Loucy (cell line): ENCODE results near the gene C16orf74.

Experiments
- H2AFZ ChIP-seq: fragments of 200-600 bp; sonication (generic); 2 replicates; pipeline ENCODE4 v1.6.0; 2016; ENCODE audit warnings: antibody characterized with exemption, mild to moderate bottlenecking, low read length, moderate library complexity
- H3F3A ChIP-seq: fragments of 200-600 bp; 2 replicates; pipeline ENCODE4 v1.6.0; 2016; ENCODE audit warnings: antibody characterized with exemption, low read depth, mild to moderate bottlenecking
- H3K27me3 ChIP-seq: fragments of 200-600 bp; sonication (generic); 2 replicates; pipeline ENCODE4 v1.6.1; 2014; ENCODE audit warnings: low read length, mild to moderate bottlenecking; ENCODE audit not compliant: insufficient read depth, poor library complexity, severe bottlenecking
- H3K36me3 ChIP-seq: fragments of 200-600 bp; sonication (generic); 2 replicates; pipeline ENCODE4 v1.6.1; 2016; ENCODE audit warnings: low read length; ENCODE audit not compliant: insufficient read depth
- H3K4me1 ChIP-seq: fragments of 200-600 bp; sonication (generic); 2 replicates; pipeline ENCODE4 v1.5.1; 2014; ENCODE audit warnings: low read length, mild to moderate bottlenecking; ENCODE audit not compliant: insufficient read depth, poor library complexity, severe bottlenecking
- H3K4me2 ChIP-seq: fragments of 200-600 bp; sonication (generic); 2 replicates; pipeline ENCODE4 v1.6.0; 2014; ENCODE audit warnings: antibody characterized with exemption, low read length, low read depth, mild to moderate bottlenecking; ENCODE audit not compliant: poor library complexity, severe bottlenecking
- H3K4me3 ChIP-seq: fragments of 200-600 bp; sonication (generic); 2 replicates; pipeline ENCODE4 v1.5.1; 2014; ENCODE audit warnings: low read length, mild to moderate bottlenecking, mixed read lengths; ENCODE audit not compliant: poor library complexity, severe bottlenecking
- H3K79me2 ChIP-seq: fragments of 200-600 bp; sonication (generic); 2 replicates; pipeline ENCODE4 v1.6.1; 2014; ENCODE audit warnings: low read length; ENCODE audit not compliant: insufficient read depth
- H3K9ac ChIP-seq: fragments of 200-600 bp; sonication (generic); 2 replicates; pipeline ENCODE4 v1.6.0; 2014; ENCODE audit warnings: mild to moderate bottlenecking, low read depth, low read length, moderate library complexity; ENCODE audit not compliant: poor library complexity, severe bottlenecking
- H3K9me2 ChIP-seq: fragments of 200-600 bp; sonication (generic); replicated peaks from 2 replicates; pipeline ENCODE4 v1.6.1; 2016; ENCODE audit warnings: low read depth, low read length, mixed read lengths
- H3K9me3 ChIP-seq: fragments of 200-600 bp; sonication (generic); 2 replicates; pipeline ENCODE4 v1.6.1; 2014; ENCODE audit warnings: mild to moderate bottlenecking, antibody characterized with exemption, low read length, low read depth; ENCODE audit not compliant: insufficient read depth
- H4K20me1 ChIP-seq: fragments of 200-600 bp; sonication (generic); 2 replicates; pipeline ENCODE4 v1.6.0; 2014; ENCODE audit warnings: antibody characterized with exemption, low read length, mild to moderate bottlenecking; ENCODE audit not compliant: insufficient read depth, poor library complexity, severe bottlenecking
- EZH2phosphoT487 ChIP-seq: fragments of 200-600 bp; IDR thresholded peaks from 2 replicates; pipeline ENCODE4 v1.6.1; 2018; ENCODE audit warnings: antibody characterized with exemption, mild to moderate bottlenecking, moderate library complexity, borderline replicate concordance
- TF ChIP-seq, protein P1 (sequence below): fragments of 200-600 bp; sonication (generic); conservative IDR thresholded peaks from 2 replicates; pipeline ENCODE4 v1.5.1; 2014; ENCODE audit warnings: mild to moderate bottlenecking, antibody characterized with exemption, low read length

Gene C16orf74

DNA sequence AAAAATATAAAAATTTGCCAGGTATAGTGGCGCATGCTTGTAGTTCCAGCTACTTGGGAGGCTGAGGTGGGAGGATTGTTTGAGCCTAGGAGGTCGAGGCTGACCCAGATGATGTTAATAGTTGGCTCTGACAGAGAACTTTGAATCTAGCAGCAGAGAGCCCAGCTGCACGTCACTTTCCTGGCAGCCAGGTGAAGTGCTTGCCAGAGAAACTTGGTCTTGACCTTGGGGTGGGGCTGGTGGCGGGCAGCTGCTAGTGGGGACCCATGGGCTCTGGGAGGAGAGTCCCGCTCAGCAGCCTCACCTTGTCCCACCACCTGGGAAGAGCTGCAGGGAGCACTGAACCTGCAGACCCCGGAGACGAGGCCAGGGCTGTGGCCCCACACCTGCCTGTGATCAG is 3.1 kb upstream of the C16orf74 start:
- no peak overlapping the region for H3K4me3 ChIP-seq
- no peak overlapping the region for H3K9ac ChIP-seq
- H3K9me2 ChIP-seq = no peaks in the 10 kb centered on the region
- H3K4me1 ChIP-seq = peaks cover 8% of the 10 kb centered on the region
- no peaks in the 10 kb centered on the region for H3F3A ChIP-seq
- no peaks in the 10 kb centered on the region for H3K79me2 ChIP-seq
- H3K4me2 ChIP-seq = peak overlapping the region; percentile 9
- H3K36me3 ChIP-seq = no peaks in the 10 kb centered on the region
- no peak overlapping the region for H2AFZ ChIP-seq
- H3K9me3 ChIP-seq = no peaks in the 10 kb centered on the region
- H4K20me1 ChIP-seq = no peaks in the 10 kb centered on the region
- TF ChIP-seq, protein P1, sequence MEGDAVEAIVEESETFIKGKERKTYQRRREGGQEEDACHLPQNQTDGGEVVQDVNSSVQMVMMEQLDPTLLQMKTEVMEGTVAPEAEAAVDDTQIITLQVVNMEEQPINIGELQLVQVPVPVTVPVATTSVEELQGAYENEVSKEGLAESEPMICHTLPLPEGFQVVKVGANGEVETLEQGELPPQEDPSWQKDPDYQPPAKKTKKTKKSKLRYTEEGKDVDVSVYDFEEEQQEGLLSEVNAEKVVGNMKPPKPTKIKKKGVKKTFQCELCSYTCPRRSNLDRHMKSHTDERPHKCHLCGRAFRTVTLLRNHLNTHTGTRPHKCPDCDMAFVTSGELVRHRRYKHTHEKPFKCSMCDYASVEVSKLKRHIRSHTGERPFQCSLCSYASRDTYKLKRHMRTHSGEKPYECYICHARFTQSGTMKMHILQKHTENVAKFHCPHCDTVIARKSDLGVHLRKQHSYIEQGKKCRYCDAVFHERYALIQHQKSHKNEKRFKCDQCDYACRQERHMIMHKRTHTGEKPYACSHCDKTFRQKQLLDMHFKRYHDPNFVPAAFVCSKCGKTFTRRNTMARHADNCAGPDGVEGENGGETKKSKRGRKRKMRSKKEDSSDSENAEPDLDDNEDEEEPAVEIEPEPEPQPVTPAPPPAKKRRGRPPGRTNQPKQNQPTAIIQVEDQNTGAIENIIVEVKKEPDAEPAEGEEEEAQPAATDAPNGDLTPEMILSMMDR = no peak
- no peak for TF ChIP-seq EZH2phosphoT487
- H3K27me3 ChIP-seq = no peaks in the 10 kb centered on the region

DNA sequence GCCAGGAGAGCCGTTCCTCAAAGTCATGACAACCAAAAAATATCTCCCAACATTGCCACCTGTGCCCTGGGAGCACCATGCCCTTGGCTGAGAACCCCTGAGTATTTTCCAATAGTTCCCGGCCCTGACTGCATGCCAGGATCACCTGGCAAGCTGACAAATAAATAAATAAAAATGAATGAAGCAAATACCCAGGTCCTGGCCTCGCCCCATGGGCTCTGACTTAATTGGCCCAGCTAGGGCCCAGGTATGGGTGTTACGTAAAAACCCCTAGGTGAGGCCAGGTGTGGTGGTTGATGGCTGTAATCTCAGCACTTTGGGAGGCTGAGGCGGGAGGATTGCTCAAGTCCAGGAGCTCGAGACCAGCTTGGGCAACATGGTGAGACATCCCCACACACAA is 2.7 kb upstream of the C16orf74 start:
- Histone ChIP-seq H3K9me2 (no peaks in the 10 kb centered on the region), H3K9me3 (no peaks in the 10 kb centered on the region), H3K79me2 (no peaks in the 10 kb centered on the region), H3K4me2 (no peak overlapping the region), H4K20me1 (no peaks in the 10 kb centered on the region), H3K27me3 (no peaks in the 10 kb centered on the region), H2AFZ (no peak overlapping the region), H3K4me3 (no peak overlapping the region), H3F3A (no peaks in the 10 kb centered on the region), H3K36me3 (no peaks in the 10 kb centered on the region), H3K4me1 (peaks cover 8% of the 10 kb centered on the region), H3K9ac (no peak overlapping the region)
- TF ChIP-seq EZH2phosphoT487 = no peak
- TF ChIP-seq, protein P1 = no peak

DNA sequence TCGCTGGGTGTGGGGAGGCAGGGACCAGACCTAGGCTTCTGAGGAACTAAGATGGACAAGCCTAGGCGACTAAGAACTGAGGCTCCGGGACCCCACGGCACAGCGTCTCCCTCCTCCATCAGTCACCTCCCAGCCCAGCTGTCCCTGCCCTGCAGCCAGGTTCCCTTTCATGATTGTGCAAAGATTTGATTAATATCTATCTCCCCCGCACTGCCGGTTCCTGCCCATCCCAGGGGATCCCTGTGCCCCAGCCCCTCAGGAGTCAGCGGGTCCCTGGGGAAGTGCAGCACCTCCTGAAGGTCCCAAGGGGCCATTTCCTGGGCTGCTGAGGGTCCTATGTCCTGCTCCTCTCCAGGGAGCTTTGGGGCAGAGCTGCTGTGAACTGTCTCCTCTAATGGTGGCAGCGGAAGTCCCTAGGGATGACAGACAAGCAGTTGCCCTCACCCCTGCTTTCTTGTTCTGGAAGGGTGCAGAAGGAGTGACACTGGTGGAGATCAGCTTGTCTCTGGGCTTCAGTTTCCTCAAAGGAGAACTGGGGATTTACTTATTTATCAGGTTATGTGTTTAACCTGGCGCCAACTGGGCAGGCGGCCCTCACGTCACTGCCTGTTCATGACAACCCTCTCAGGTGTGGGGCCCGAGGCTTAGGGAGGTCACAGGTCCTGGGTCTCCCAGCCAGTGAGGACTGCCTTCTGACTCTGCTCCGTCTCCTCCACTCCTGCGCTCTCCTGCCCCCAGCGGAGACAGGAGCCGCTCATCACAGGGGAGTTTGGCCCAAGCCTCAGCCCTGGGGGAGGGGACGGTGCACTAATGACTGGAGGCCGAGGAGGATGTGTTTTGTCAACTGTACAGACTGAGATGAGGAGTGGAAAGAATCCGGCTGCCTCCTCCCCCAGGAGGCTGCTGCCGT is 1.9 kb upstream of the C16orf74 start:
- no peaks in the 10 kb centered on the region for H3K36me3 ChIP-seq
- H3K4me1 ChIP-seq = peaks cover 8% of the 10 kb centered on the region
- H3K9me2 ChIP-seq = no peaks in the 10 kb centered on the region
- no peak overlapping the region for H3K4me2 ChIP-seq
- H3K9ac ChIP-seq = no peak overlapping the region
- H3F3A ChIP-seq = no peaks in the 10 kb centered on the region
- H3K27me3 ChIP-seq = no peaks in the 10 kb centered on the region
- H4K20me1 ChIP-seq = no peaks in the 10 kb centered on the region
- H3K9me3 ChIP-seq = no peaks in the 10 kb centered on the region
- TF ChIP-seq EZH2phosphoT487 = no peak
- TF ChIP-seq, protein P1 = no peak
- no peak overlapping the region for H2AFZ ChIP-seq
- H3K4me3 ChIP-seq = no peak overlapping the region
- no peaks in the 10 kb centered on the region for H3K79me2 ChIP-seq
